ENCODE data around the gene GGCT.
"Not testable (repeated sequence)": the region's sequence is repeated elsewhere in the genome, so short reads cannot be mapped to it uniquely, and the experiment has no call there.

Gene GGCT

GRCh38 chr7:30504301-30505173, at the start of gene GGCT:
Gene GGCT (minus strand): TSS chr7:30504829. CDS start chr7:30504709, 120 bp downstream.
- peak; percentile 96 for DNase-seq

- DNase-seq, result no peak
Observed at GRCh38 chr7:30553546-30553945, 48.9 kb upstream of the GGCT start.

GRCh38 chr7:30553141-30553540, 48.5 kb upstream of the GGCT start:
- no peak for DNase-seq

GRCh38 chr7:30552330-30552729, 47.7 kb upstream of the GGCT start:
- no peak for DNase-seq

- no peak for DNase-seq
Observed at GRCh38 chr7:30549931-30550493, 45.4 kb upstream of the GGCT start.

- DNase-seq, result peak; percentile 4
Observed at GRCh38 chr7:30548845-30549244, 44.2 kb upstream of the GGCT start.

- DNase-seq, result no peak
Observed at GRCh38 chr7:30546596-30546995, 42.0 kb upstream of the GGCT start.

- DNase-seq, result no peak
Observed at GRCh38 chr7:30545791-30546555, 41.3 kb upstream of the GGCT start.

GRCh38 chr7:30543813-30544525, 39.3 kb upstream of the GGCT start:
- no peak for DNase-seq

- DNase-seq, result not testable (repeated sequence)
Observed at GRCh38 chr7:30543115-30543514, 38.5 kb upstream of the GGCT start.

- DNase-seq, result no peak
Observed at GRCh38 chr7:30533886-30534285, 29.3 kb upstream of the GGCT start.

- no peak for DNase-seq
Observed at GRCh38 chr7:30531286-30531685, 26.7 kb upstream of the GGCT start.

GRCh38 chr7:30530373-30530772, 25.7 kb upstream of the GGCT start:
- no peak for DNase-seq

- DNase-seq, result no peak
Observed at GRCh38 chr7:30528779-30529178, 24.1 kb upstream of the GGCT start.

- DNase-seq, result not testable (repeated sequence)
Observed at GRCh38 chr7:30527297-30527696, 22.7 kb upstream of the GGCT start.

- DNase-seq, result no peak
Observed at GRCh38 chr7:30526163-30526562, 21.5 kb upstream of the GGCT start.

GRCh38 chr7:30525429-30525828, 20.8 kb upstream of the GGCT start:
- DNase-seq, result no peak

GRCh38 chr7:30524545-30524944, 19.9 kb upstream of the GGCT start:
- no peak for DNase-seq

GRCh38 chr7:30523466-30523865, 18.8 kb upstream of the GGCT start:
- no peak for DNase-seq

GRCh38 chr7:30522159-30522558, 17.5 kb upstream of the GGCT start:
- DNase-seq, result no peak

GRCh38 chr7:30521532-30521931, 16.9 kb upstream of the GGCT start:
- DNase-seq, result no peak

GRCh38 chr7:30519122-30519521, 14.5 kb upstream of the GGCT start:
- no peak for DNase-seq

- no peak for DNase-seq
Observed at GRCh38 chr7:30515761-30516160, 11.1 kb upstream of the GGCT start.
